Muscle layer of colon (tissue), 2 donors: Measurements from ENCODE around the gene RIOX2.

Experiments used
- H3K27ac ChIP-seq: one replicate; pipeline ENCODE4 v1.7.0; 2013; ENCODE audit warnings: low read depth, mild to moderate bottlenecking, low read length, moderate library complexity
- H3K27me3 ChIP-seq, 2 donors: one replicate each; pipeline ENCODE4 v1.7.0; 2013; ENCODE audit warnings: low read length in 2 of 2, mild to moderate bottlenecking in 2 of 2; ENCODE audit not compliant: insufficient read depth in 2 of 2, control insufficient read depth in 1 of 2
- H3K36me3 ChIP-seq: one replicate; pipeline ENCODE4 v1.7.0; 2013; ENCODE audit warnings: mild to moderate bottlenecking, low read length; ENCODE audit not compliant: insufficient read depth
- H3K4me1 ChIP-seq: one replicate; pipeline ENCODE4 v1.7.0; 2013; ENCODE audit warnings: mild to moderate bottlenecking, low read length; ENCODE audit not compliant: insufficient read depth
- H3K4me3 ChIP-seq, 2 donors: one replicate each; pipeline ENCODE4 v1.7.0; 2013; ENCODE audit warnings: low read length in 2 of 2, low read depth in 1 of 2, mild to moderate bottlenecking in 1 of 2, moderate library complexity in 1 of 2
- H3K9ac ChIP-seq: one replicate; pipeline ENCODE4 v1.7.0; 2013; ENCODE audit warnings: low read length
- H3K9me3 ChIP-seq: one replicate; pipeline ENCODE4 v1.7.0; 2013; ENCODE audit warnings: mild to moderate bottlenecking, low read length
- donor health status: abdominal sarcoma.
- donor health status: Adenocarcinoma of cecum.

The RIOX2 gene

GRCh38 chr3:97960993-97961766 lies 11.1 kb downstream of the RIOX2 start:
- H3K4me1 ChIP-seq: peaks cover 21% of the 10 kb centered on the region

GRCh38 chr3:97960551-97960950 lies 11.7 kb downstream of the RIOX2 start:
- H3K9me3 ChIP-seq: no peaks in the 10 kb centered on the region
- H3K9ac ChIP-seq: no peak overlapping the region
- peaks cover 19% of the 10 kb centered on the region for H3K4me1 ChIP-seq
- H3K36me3 ChIP-seq: peaks cover 6% of the 10 kb centered on the region
- no peak overlapping the region for H3K27ac ChIP-seq
- no peaks in the 10 kb centered on the region for H3K27me3 ChIP-seq
- no peak overlapping the region for H3K4me3 ChIP-seq

More at GRCh38 chr3:97960993-97961766, 11.1 kb downstream of the RIOX2 start:
- H3K9me3 ChIP-seq: no peaks in the 10 kb centered on the region
- H3K27ac ChIP-seq: no peak overlapping the region
- no peak overlapping the region for H3K9ac ChIP-seq
- H3K4me3 ChIP-seq: no peak overlapping the region
- H3K27me3 ChIP-seq: no peaks in the 10 kb centered on the region
- peaks cover 6% of the 10 kb centered on the region for H3K36me3 ChIP-seq

- Histone ChIP-seq H3K4me3 (no peak overlapping the region), H3K27me3 (no peaks in the 10 kb centered on the region), H3K9me3 (no peaks in the 10 kb centered on the region), H3K27ac (no peak overlapping the region), H3K9ac (no peak overlapping the region), H3K4me1 (peaks cover 13% of the 10 kb centered on the region), H3K36me3 (peaks cover 6% of the 10 kb centered on the region)
Measured at GRCh38 chr3:97959872-97960271, 12.4 kb downstream of the RIOX2 start.

GRCh38 chr3:97958796-97959195 lies 13.4 kb downstream of the RIOX2 start:
- Histone ChIP-seq H3K27ac (no peak overlapping the region), H3K9ac (no peak overlapping the region), H3K36me3 (peaks cover 14% of the 10 kb centered on the region), H3K27me3 (no peaks in the 10 kb centered on the region), H3K4me3 (no peak overlapping the region), H3K9me3 (no peaks in the 10 kb centered on the region), H3K4me1 (peaks cover 13% of the 10 kb centered on the region)

- Histone ChIP-seq H3K9me3 (no peaks in the 10 kb centered on the region), H3K36me3 (peaks cover 14% of the 10 kb centered on the region), H3K27me3 (no peaks in the 10 kb centered on the region), H3K4me3 (no peak overlapping the region), H3K9ac (no peak overlapping the region), H3K4me1 (peaks cover 13% of the 10 kb centered on the region), H3K27ac (no peak overlapping the region)
Measured at GRCh38 chr3:97958396-97958795, 13.8 kb downstream of the RIOX2 start.

GRCh38 chr3:97957617-97958311 lies 14.5 kb downstream of the RIOX2 start:
- H3K36me3 ChIP-seq: peaks cover 14% of the 10 kb centered on the region
- H3K27ac ChIP-seq: no peak overlapping the region
- peak overlapping the region in 1 of 2 donors; percentile 11 for H3K4me3 ChIP-seq
- H3K27me3 ChIP-seq: no peaks in the 10 kb centered on the region
- H3K9ac ChIP-seq: no peak overlapping the region
- H3K4me1 ChIP-seq: peaks cover 13% of the 10 kb centered on the region
- H3K9me3 ChIP-seq: no peaks in the 10 kb centered on the region

GRCh38 chr3:97956051-97956450 lies 16.2 kb downstream of the RIOX2 start:
- H3K9ac ChIP-seq: no peak overlapping the region
- H3K4me3 ChIP-seq: no peak overlapping the region
- H3K9me3 ChIP-seq: no peaks in the 10 kb centered on the region
- no peaks in the 10 kb centered on the region for H3K27me3 ChIP-seq
- H3K27ac ChIP-seq: no peak overlapping the region
- peaks cover 13% of the 10 kb centered on the region for H3K4me1 ChIP-seq
- peaks cover 9% of the 10 kb centered on the region for H3K36me3 ChIP-seq

- Histone ChIP-seq H3K4me1 (peaks cover 13% of the 10 kb centered on the region), H3K9ac (no peak overlapping the region), H3K27ac (no peak overlapping the region), H3K36me3 (peaks cover 21% of the 10 kb centered on the region), H3K4me3 (no peak overlapping the region), H3K9me3 (no peaks in the 10 kb centered on the region), H3K27me3 (no peaks in the 10 kb centered on the region)
Measured at GRCh38 chr3:97954228-97954827, 17.9 kb downstream of the RIOX2 start.

- H3K36me3 ChIP-seq: peaks cover 30% of the 10 kb centered on the region
- peaks cover 6% of the 10 kb centered on the region for H3K4me1 ChIP-seq
- no peak overlapping the region for H3K27ac ChIP-seq
Measured at GRCh38 chr3:97952872-97953271, 19.4 kb downstream of the RIOX2 start.

GRCh38 chr3:97952280-97952679 lies 20.0 kb downstream of the RIOX2 start:
- Histone ChIP-seq H3K9ac (no peak overlapping the region), H3K9me3 (no peaks in the 10 kb centered on the region), H3K27ac (no peak overlapping the region), H3K4me3 (no peak overlapping the region), H3K4me1 (no peaks in the 10 kb centered on the region), H3K36me3 (peaks cover 33% of the 10 kb centered on the region), H3K27me3 (no peaks in the 10 kb centered on the region)

More at GRCh38 chr3:97952872-97953271, 19.4 kb downstream of the RIOX2 start:
- H3K27me3 ChIP-seq: no peaks in the 10 kb centered on the region
- H3K4me3 ChIP-seq: no peak overlapping the region
- no peak overlapping the region for H3K9ac ChIP-seq
- no peaks in the 10 kb centered on the region for H3K9me3 ChIP-seq

- Histone ChIP-seq H3K36me3 (peaks cover 46% of the 10 kb centered on the region), H3K27me3 (no peaks in the 10 kb centered on the region)
Measured at GRCh38 chr3:97950360-97950759, 21.9 kb downstream of the RIOX2 start.

More at GRCh38 chr3:97950360-97950759, 21.9 kb downstream of the RIOX2 start:
- Histone ChIP-seq H3K4me3 (no peak overlapping the region), H3K27ac (no peak overlapping the region), H3K9me3 (no peaks in the 10 kb centered on the region), H3K9ac (no peak overlapping the region), H3K4me1 (no peaks in the 10 kb centered on the region)
